Omental fat pad (tissue), 4 donors: ENCODE measurements around the gene SLC3A2. TPM values are rescaled to one million over a fixed set of nuclear protein-coding genes. Genes with fewer than 3 reads are reported as not detected.

ENCODE experiments used
- ATAC-seq: fragments of 150-250 bp; one replicate; pipeline ENCODE4 v1.9.1; 2016; ENCODE audit warnings: mild to moderate bottlenecking, moderate library complexity; ENCODE audit not compliant: low FRiP score
- DNase-seq: peaks from one replicate; pipeline ENCODE4 v3.0.0-alpha.2; 2019; ENCODE audit warnings: low spot score
- CTCF ChIP-seq, 3 donors: fragments of 450-650 bp; IDR thresholded peaks; one replicate each; pipeline ENCODE4 v1.5.1; 2016 to 2017; ENCODE audit warnings: antibody characterized with exemption in 3 of 3, mild to moderate bottlenecking in 3 of 3, moderate library complexity in 2 of 3
- total RNA-seq, 4 donors: library from RNA; depleted of rRNA; stranded (reverse); fragments of >200 nt; gene quantifications; one replicate each; pipeline ENCODE4 v1.1.0, GENCODE V29; 2016

SLC3A2 gene
- total RNA-seq, 4 donors from 2014 or later: 110 to 239 (median 191) TPM

- ATAC-seq: no peak
- no peak for TF ChIP-seq CTCF (IDR thresholded peaks at IDR 0.05)
- no peak for DNase-seq
Observed at GRCh38 chr11:62896049-62896448, 15.4 kb downstream of the SLC3A2 start.

GRCh38 chr11:62897311-62897710 is 16.6 kb downstream of the SLC3A2 start:
- no peak for TF ChIP-seq CTCF (IDR thresholded peaks at IDR 0.05)
- DNase-seq: no peak
- no peak for ATAC-seq

- DNase-seq: no peak
- TF ChIP-seq CTCF (IDR thresholded peaks at IDR 0.05): no peak
- ATAC-seq: no peak
Observed at GRCh38 chr11:62898027-62898426, 17.3 kb downstream of the SLC3A2 start.

- TF ChIP-seq CTCF (IDR thresholded peaks at IDR 0.05): no peak
- ATAC-seq: no peak
- no peak for DNase-seq
Observed at GRCh38 chr11:62902932-62903331, 22.2 kb downstream of the SLC3A2 start.

- ATAC-seq (peak; percentile 56), DNase-seq (no peak)
- TF ChIP-seq CTCF (IDR thresholded peaks at IDR 0.05): no peak
Observed at GRCh38 chr11:62905296-62905695, 24.6 kb downstream of the SLC3A2 start.

- peak in 2 of 3 donors; percentile 59 to 89 for TF ChIP-seq CTCF (IDR thresholded peaks at IDR 0.05)
- ATAC-seq (peak; percentile 79), DNase-seq (peak; percentile 72)
Observed at GRCh38 chr11:62905927-62906531, 25.3 kb downstream of the SLC3A2 start.

GRCh38 chr11:62908468-62909072 is 27.9 kb downstream of the SLC3A2 start:
- DNase-seq (no peak), ATAC-seq (no peak)
- no peak for TF ChIP-seq CTCF (IDR thresholded peaks at IDR 0.05)
